SIG-M5 (cell line): ENCODE results near the gene FNDC8.
"Not testable (repeated sequence)": the region's sequence is repeated elsewhere in the genome, so short reads cannot be mapped to it uniquely, and the experiment has no call there.

Experiments
- DNase-seq: peaks from one replicate; lab custom pipeline; 2025; lab: John Stamatoyannopoulos, UW

FNDC8 gene

DNA sequence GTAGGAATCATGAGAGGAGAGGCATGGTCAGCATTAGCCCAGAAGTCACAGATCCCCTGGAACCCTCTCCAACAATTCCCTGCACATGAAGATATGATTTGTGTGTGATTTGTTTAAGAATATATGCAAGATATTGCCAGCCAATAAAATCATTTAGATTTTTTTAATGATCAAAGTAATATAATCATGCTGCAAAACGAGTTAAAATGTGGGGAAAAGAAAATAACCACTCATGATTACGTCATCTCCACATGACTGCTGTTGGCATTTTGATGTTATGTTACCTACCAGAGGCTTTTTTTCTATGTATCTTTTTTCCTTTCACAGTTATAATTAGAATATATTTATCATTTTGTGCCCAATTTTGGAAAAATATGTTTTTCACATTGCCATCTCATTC lies 50.4 kb downstream of the FNDC8 start:
- no peak for DNase-seq

DNA sequence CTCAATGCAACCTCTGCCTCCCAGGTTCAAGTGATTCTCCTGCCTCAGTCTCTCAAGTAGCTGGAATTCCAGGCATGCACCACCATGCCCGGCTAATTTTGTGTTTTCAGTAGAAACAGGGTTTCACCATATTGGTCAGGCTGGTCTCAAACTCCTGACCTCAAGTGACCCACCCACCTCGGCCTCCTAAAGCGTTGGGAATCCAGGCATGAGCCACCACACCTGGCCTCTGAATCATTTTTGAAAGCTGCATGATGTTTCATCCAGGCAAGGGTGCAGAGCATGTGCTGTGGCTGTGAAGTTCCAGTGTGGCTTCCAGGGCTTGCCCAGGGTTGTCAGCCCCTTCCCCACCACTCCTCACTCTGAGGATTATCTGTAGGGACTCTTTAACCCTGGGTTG lies 50.9 kb downstream of the FNDC8 start:
- DNase-seq = not testable (repeated sequence)

DNA sequence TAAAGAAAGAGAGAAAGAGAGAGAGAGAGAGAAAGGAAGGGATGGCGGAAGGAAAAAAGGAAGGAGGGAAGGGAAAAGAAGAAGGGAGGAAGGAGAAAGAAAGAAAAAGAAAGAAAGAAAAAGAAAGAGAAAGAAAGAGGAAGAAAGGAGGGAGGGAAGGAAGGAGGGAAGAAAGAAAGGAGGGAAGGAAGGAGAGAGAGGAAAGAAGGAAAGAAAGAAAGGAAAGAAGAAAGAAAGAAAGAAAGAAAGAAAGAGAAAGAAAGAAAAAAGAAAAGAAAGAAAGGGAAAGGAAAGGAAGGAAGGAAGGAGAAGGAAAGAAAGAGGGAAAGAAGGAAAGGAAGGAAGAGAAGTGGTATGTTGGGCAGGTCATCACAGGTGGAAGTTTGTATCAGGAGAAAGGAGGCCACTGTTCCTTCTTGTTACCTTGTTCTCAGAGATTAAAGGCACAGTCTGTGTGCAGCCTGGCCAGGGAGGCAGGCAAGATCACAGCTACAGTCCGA lies 53.5 kb downstream of the FNDC8 start:
- DNase-seq = no peak

DNA sequence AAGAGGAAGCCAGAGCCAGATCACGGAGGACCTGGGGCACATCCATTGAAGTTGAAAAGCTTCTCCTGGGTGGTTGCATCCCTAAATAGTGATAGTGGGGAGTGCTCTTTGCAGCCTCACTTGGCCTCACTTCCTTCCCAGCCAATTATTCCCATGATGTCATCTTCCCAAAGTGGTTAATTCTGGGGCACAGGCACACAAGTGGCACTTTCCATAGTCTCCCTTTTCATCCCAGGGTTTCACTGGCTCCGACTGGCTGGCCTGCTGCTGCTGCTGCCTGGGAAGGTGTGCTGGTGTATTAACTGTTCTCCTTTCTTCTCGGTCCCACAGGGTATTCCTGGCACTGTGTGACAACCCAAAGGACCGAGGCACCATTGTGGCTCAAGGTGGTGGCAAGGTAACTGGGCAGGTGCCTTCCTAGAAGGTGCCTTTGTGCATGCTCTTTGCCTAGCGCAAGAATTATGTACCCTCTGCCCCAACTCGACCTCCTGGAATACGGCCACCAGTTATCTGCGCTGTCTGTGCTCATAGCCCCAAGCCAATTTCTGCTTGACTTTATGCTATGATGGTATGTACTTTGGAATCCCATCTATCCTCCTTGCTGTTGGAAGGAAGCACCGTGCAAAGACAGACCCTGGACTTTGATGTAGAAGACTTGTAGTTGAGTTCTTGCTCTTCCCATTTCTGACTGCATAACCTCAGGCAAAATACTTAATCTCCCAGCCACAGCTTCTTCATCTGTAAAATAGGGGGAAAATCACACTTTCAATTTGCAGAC lies 54.4 kb downstream of the FNDC8 start:
- no peak for DNase-seq

DNA sequence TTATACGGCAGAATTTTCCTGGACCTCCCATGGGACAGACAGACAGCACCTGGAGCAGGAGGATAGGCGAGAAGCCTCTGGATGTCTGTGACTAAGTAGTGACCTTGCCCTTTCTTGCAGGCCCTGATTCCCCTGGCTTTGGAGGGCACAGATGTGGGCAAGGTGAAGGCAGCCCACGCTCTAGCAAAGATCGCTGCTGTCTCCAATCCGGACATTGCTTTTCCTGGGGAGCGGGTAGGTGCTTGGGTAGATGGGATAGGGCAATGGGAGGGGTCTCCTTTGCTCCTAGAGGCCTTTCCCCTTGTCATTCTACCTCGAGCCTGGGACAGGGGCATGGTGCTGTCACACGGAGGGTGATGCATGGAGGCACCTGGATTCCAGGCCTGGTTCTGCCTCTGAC lies 55.5 kb downstream of the FNDC8 start:
- no peak for DNase-seq

DNA sequence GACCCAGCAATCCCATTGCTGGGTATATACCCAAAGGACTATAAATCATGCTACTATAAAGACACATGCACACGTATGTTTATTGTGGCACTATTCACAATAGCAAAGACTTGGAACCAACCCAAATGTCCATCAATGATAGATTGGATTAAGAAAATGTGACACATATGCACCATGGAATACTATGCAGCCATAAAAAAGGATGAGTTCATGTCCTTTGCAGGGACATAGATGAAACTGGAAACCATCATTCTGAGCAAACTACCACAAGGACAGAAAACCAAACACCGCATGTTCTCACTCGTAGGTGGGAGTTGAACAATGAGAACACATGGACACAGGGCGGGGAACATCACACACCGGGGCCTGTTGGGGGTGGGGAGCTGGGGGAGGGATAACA lies 58.0 kb downstream of the FNDC8 start:
- not testable (repeated sequence) for DNase-seq
